Measurements from ENCODE around the gene WDR19.

GRCh38 chr4:39308611-39309010, 126.3 kb downstream of the WDR19 start:
- TF ChIP-seq EZH2 (IDR thresholded peaks at IDR 0.05; ENCODE audit: borderline replicate concordance, low read depth, low read length, severe bottlenecking) (no peak), MYC (IDR thresholded peaks at IDR 0.05; ENCODE audit: low read depth, low read length) (no peak)

Measured in endothelial cell of umbilical vein (primary cell).